Muscle of leg (tissue), 11 donors: ENCODE results near the gene GLI1. TPM values are rescaled to one million over a fixed set of nuclear protein-coding genes. Genes with fewer than 3 reads are reported as not detected.
A peak's percentile ranks its signal among the peaks of the same experiment; 100 is the strongest.
"Not testable (repeated sequence)": the region's sequence is repeated elsewhere in the genome, so short reads cannot be mapped to it uniquely, and the experiment has no call there.

Source experiments
- DNase-seq: peaks from one replicate; pipeline ENCODE4 v3.0.0; 2013
- H3K27ac ChIP-seq: one replicate; pipeline ENCODE4 v1.5.1; 2013; ENCODE audit warnings: mild to moderate bottlenecking, low read length, control low read depth
- H3K27me3 ChIP-seq: one replicate; pipeline ENCODE4 v1.6.1; 2013; ENCODE audit warnings: low read length; ENCODE audit not compliant: control insufficient read depth, insufficient read depth
- H3K36me3 ChIP-seq: one replicate; pipeline ENCODE4 v1.6.1; 2013; ENCODE audit warnings: low read length; ENCODE audit not compliant: control insufficient read depth, insufficient read depth
- H3K4me1 ChIP-seq: one replicate; pipeline ENCODE4 v1.6.1; 2013; ENCODE audit warnings: low read length; ENCODE audit not compliant: control insufficient read depth, insufficient read depth
- H3K4me3 ChIP-seq: one replicate; pipeline ENCODE4 v1.5.1; 2013; ENCODE audit warnings: low read length, control low read depth
- H3K9me3 ChIP-seq: replicated peaks from 2 replicates; pipeline ENCODE4 v1.6.1; 2013; ENCODE audit warnings: low read depth, low read length; ENCODE audit not compliant: control insufficient read depth
- WGBS: methylation state at CpG from one replicate; pipeline ENCODE4 v1.1.5; 2013; ENCODE audit warnings: missing lambda C conversion rate; ENCODE audit not compliant: insufficient coverage; 5-methylcytosine and 5-hydroxymethylcytosine counted together
- polyA plus RNA-seq, 8 donors: library from polyadenylated mRNA; unstranded; fragments of 120-200 nt; gene quantifications; one replicate each; pipeline versions ENCODE4 v1.2.1 to v1.2.3, GENCODE V29; 2013; ENCODE audit warnings: inconsistent platforms in 1 of 8, low replicate concordance in 1 of 8; ENCODE audit not compliant: insufficient read length in 8 of 8, insufficient read depth in 1 of 8
- total RNA-seq: library from RNA; stranded (reverse); fragments of 120-200 nt; gene quantifications from one replicate; pipeline ENCODE4 v1.2.4, GENCODE V29; 2013

GLI1 gene
- total and polyA plus RNA-seq, 9 donors = 7.1 to 16.2 (median 9.6) TPM

- H3K36me3 ChIP-seq = peaks cover 50% of the 10 kb centered on the region
- not testable (repeated sequence) for H3K9me3 ChIP-seq, H3K4me3 ChIP-seq, DNase-seq, H3K27me3 ChIP-seq
- peaks cover 35% of the 10 kb centered on the region for H3K4me1 ChIP-seq
- H3K27ac ChIP-seq = peak overlapping the region; percentile 49
- WGBS = 76% methylated on average over 4 of the region's 10 CpGs
Observed at GRCh38 chr12:57517718-57518117, 58.1 kb downstream of the GLI1 start.

- no peaks in the 10 kb centered on the region for H3K27me3 ChIP-seq
- no peak overlapping the region for H3K4me3 ChIP-seq
- 90% methylated on average over 6 of the region's 8 CpGs for WGBS
- peak overlapping the region; percentile 49 for H3K27ac ChIP-seq
- no peaks in the 10 kb centered on the region for H3K9me3 ChIP-seq
- H3K36me3 ChIP-seq = peaks cover 44% of the 10 kb centered on the region
- H3K4me1 ChIP-seq = peaks cover 38% of the 10 kb centered on the region
- DNase-seq = peak; percentile 84
Observed at GRCh38 chr12:57518176-57518919, 58.8 kb downstream of the GLI1 start.

- H3K4me1 ChIP-seq = peaks cover 46% of the 10 kb centered on the region
- no peak for DNase-seq
- peak overlapping the region; percentile 98 for H3K4me3 ChIP-seq
- H3K27ac ChIP-seq = peak overlapping the region; percentile 100
- no peaks in the 10 kb centered on the region for H3K9me3 ChIP-seq
- H3K27me3 ChIP-seq = no peaks in the 10 kb centered on the region
- WGBS = 16% methylated on average over 5 of the region's 7 CpGs
- H3K36me3 ChIP-seq = peaks cover 42% of the 10 kb centered on the region
Observed at GRCh38 chr12:57518920-57519795, 59.6 kb downstream of the GLI1 start.

- peaks cover 42% of the 10 kb centered on the region for H3K36me3 ChIP-seq
- H3K4me1 ChIP-seq = peaks cover 51% of the 10 kb centered on the region
- peak; percentile 72 for DNase-seq
Observed at GRCh38 chr12:57519796-57520052, 60.1 kb downstream of the GLI1 start.

GRCh38 chr12:57520053-57520818 is 60.7 kb downstream of the GLI1 start, which contains the start of gene DDIT3:
DDIT3 (minus strand) TSS chr12:57520514; CDS start chr12:57517406, 3,108 bp downstream.
- peak; percentile 100 for DNase-seq
- Histone ChIP-seq H3K27ac (peak within 1 kb of the TSS; percentile 100), H3K4me1 (peaks cover 53% of the 10 kb centered on the region), H3K27me3 (no peaks in the 10 kb centered on the region), H3K4me3 (peak within 1 kb of the TSS; percentile 98), H3K36me3 (peaks cover 42% of the 10 kb centered on the region), H3K9me3 (no peaks in the 10 kb centered on the region)
- 0% methylated on average over 27 of the region's 52 CpGs for WGBS

More at GRCh38 chr12:57519796-57520052, 60.1 kb downstream of the GLI1 start:
- H3K9me3 ChIP-seq = no peaks in the 10 kb centered on the region
- 0% methylated on average over 6 of the region's 8 CpGs for WGBS
- H3K27ac ChIP-seq = peak overlapping the region; percentile 100
- peak overlapping the region; percentile 98 for H3K4me3 ChIP-seq
- H3K27me3 ChIP-seq = no peaks in the 10 kb centered on the region

- peak overlapping the region; percentile 78 for H3K4me3 ChIP-seq
- peak overlapping the region; percentile 98 for H3K27ac ChIP-seq
- no peaks in the 10 kb centered on the region for H3K9me3 ChIP-seq
- DNase-seq = peak; percentile 77
- H3K4me1 ChIP-seq = peaks cover 53% of the 10 kb centered on the region
- no peaks in the 10 kb centered on the region for H3K27me3 ChIP-seq
- WGBS = 18% methylated on average over 7 of the region's 17 CpGs
- H3K36me3 ChIP-seq = peaks cover 42% of the 10 kb centered on the region
Observed at GRCh38 chr12:57521525-57522010, 62.0 kb downstream of the GLI1 start.

Other genes with a start within 250 kb of the GLI1 start
- 1.2 TPM for gene NXPH4, start 243.0 kb upstream of the GLI1 start, total RNA-seq
- gene NXPH4, start 243.0 kb upstream of the GLI1 start, polyA plus RNA-seq = 1 to 10 TPM; 3.2 to 5.6 (median 3.9) TPM
- 53.4 TPM for gene SHMT2, start 230.1 kb upstream of the GLI1 start, total RNA-seq
- gene SHMT2, start 230.1 kb upstream of the GLI1 start, polyA plus RNA-seq = 10 to 100 TPM; 59.9 to 82.2 (median 71.8) TPM
- 202 TPM for gene STAC3, start 208.6 kb upstream of the GLI1 start, total RNA-seq
- 100 to 1,000 TPM; 308 to 499 (median 427) TPM for gene STAC3, start 208.6 kb upstream of the GLI1 start, polyA plus RNA-seq
- gene R3HDM2, start 28.7 kb upstream of the GLI1 start, total RNA-seq = 20.2 TPM
- gene R3HDM2, start 28.7 kb upstream of the GLI1 start, polyA plus RNA-seq = 10 to 100 TPM; 32.8 to 52.6 (median 40.4) TPM
- not detected for gene INHBC, start 25.0 kb upstream of the GLI1 start, total RNA-seq
- under 1 TPM in 7 of 8 donors, not detected in 1; 0.07 to 0.19 (median 0.12) TPM for gene INHBC, start 25.0 kb upstream of the GLI1 start, polyA plus RNA-seq
- 1.8 TPM for gene INHBE, start 4.5 kb upstream of the GLI1 start, total RNA-seq
- gene INHBE, start 4.5 kb upstream of the GLI1 start, polyA plus RNA-seq = 1 to 10 TPM; 1.4 to 2.9 (median 2.1) TPM
- gene ARHGAP9, start 20.1 kb downstream of the GLI1 start, total RNA-seq = 3.6 TPM
- gene ARHGAP9, start 20.1 kb downstream of the GLI1 start, polyA plus RNA-seq = 1 to 10 TPM; 4.6 to 6.9 (median 5.6) TPM
- 82.0 TPM for gene MARS1, start 28.3 kb downstream of the GLI1 start, total RNA-seq
- gene MARS1, start 28.3 kb downstream of the GLI1 start, polyA plus RNA-seq = 10 to 100 TPM; 82.0 to 99.3 (median 92.3) TPM
- gene DDIT3, start 60.7 kb downstream of the GLI1 start, total RNA-seq = 28.3 TPM
- gene DDIT3, start 60.7 kb downstream of the GLI1 start, polyA plus RNA-seq = 10 to 100 TPM in 7 of 8 donors, 1 to 10 TPM in 1; 9.7 to 17.9 (median 13.1) TPM
- gene MBD6, start 63.0 kb downstream of the GLI1 start, total RNA-seq = 11.0 TPM
- 10 to 100 TPM; 27.3 to 55.5 (median 33.1) TPM for gene MBD6, start 63.0 kb downstream of the GLI1 start, polyA plus RNA-seq
- 108 TPM for gene DCTN2, start 87.4 kb downstream of the GLI1 start, total RNA-seq
- gene DCTN2, start 87.4 kb downstream of the GLI1 start, polyA plus RNA-seq = 100 to 1,000 TPM; 139 to 174 (median 155) TPM
- gene KIF5A, start 90.3 kb downstream of the GLI1 start, total RNA-seq = 0.04 TPM
- gene KIF5A, start 90.3 kb downstream of the GLI1 start, polyA plus RNA-seq = under 1 TPM in 7 of 8 donors, not detected in 1; 0.07 to 0.85 (median 0.12) TPM
- gene PIP4K2C, start 131.4 kb downstream of the GLI1 start, total RNA-seq = 8.9 TPM
- gene PIP4K2C, start 131.4 kb downstream of the GLI1 start, polyA plus RNA-seq = 10 to 100 TPM; 10.2 to 14.3 (median 11.7) TPM
- gene DTX3, start 145.0 kb downstream of the GLI1 start, total RNA-seq = 20.5 TPM
- 10 to 100 TPM; 23.0 to 36.2 (median 29.4) TPM for gene DTX3, start 145.0 kb downstream of the GLI1 start, polyA plus RNA-seq
- 32.3 TPM for gene ARHGEF25, start 151.7 kb downstream of the GLI1 start, total RNA-seq
- gene ARHGEF25, start 151.7 kb downstream of the GLI1 start, polyA plus RNA-seq = 10 to 100 TPM; 33.3 to 51.2 (median 40.3) TPM
- 1.4 TPM for gene B4GALNT1, start 173.4 kb downstream of the GLI1 start, total RNA-seq
- gene B4GALNT1, start 173.4 kb downstream of the GLI1 start, polyA plus RNA-seq = 1 to 10 TPM; 1.9 to 2.9 (median 2.4) TPM
- gene OS9, start 234.3 kb downstream of the GLI1 start, total RNA-seq = 146 TPM
- 100 to 1,000 TPM; 114 to 169 (median 131) TPM for gene OS9, start 234.3 kb downstream of the GLI1 start, polyA plus RNA-seq